K562 (cell line): Measurements from ENCODE around the gene EHBP1L1. TPM values are rescaled to one million over a fixed set of nuclear protein-coding genes. Genes with fewer than 3 reads are reported as not detected.

Source experiments
- BMI1 ChIP-seq: fragments of 150-350 bp; IDR thresholded peaks from 2 replicates; pipeline ENCODE4 v1.6.1; 2014; ENCODE audit warnings: low read length
- BRD4 ChIP-seq: fragments of 200-600 bp; sonication (generic); IDR thresholded peaks from 2 replicates; pipeline ENCODE4 v1.6.1; 2017; ENCODE audit warnings: inconsistent platforms
- CCAR2 ChIP-seq: fragments of 200-400 bp; formaldehyde crosslinking; IDR thresholded peaks from 2 replicates; pipeline ENCODE4 v1.6.1; 2017; ENCODE audit warnings: mild to moderate bottlenecking, low read depth, low read length
- E2F1 ChIP-seq: sonication (generic); formaldehyde crosslinking; IDR thresholded peaks from 2 replicates; pipeline ENCODE4 v1.8.1; 2023; ENCODE audit warnings: mild to moderate bottlenecking, missing genetic modification reagents, moderate library complexity
- HDAC8 ChIP-seq: fragments of 450-650 bp; IDR thresholded peaks from 2 replicates; pipeline ENCODE4 v1.6.1; 2016; ENCODE audit warnings: mild to moderate bottlenecking, missing genetic modification characterization, moderate library complexity, missing compliant biosample characterization
- LARP7 ChIP-seq: fragments of 450-650 bp; IDR thresholded peaks from 2 replicates; pipeline ENCODE4 v1.6.1; 2016
- NFYB ChIP-seq: IDR thresholded peaks from 2 replicates; pipeline ENCODE4 v1.6.1; 2011; ENCODE audit warnings: mild to moderate bottlenecking, moderate library complexity; ENCODE audit not compliant: insufficient read length; ENCODE audit errors: extremely low read depth
- RBFOX2 ChIP-seq: fragments of 200-400 bp; formaldehyde crosslinking; IDR thresholded peaks from 2 replicates; pipeline ENCODE4 v1.6.1; 2017; ENCODE audit warnings: low read depth, mild to moderate bottlenecking, low read length, moderate library complexity
- TAF15 ChIP-seq: fragments of 200-400 bp; formaldehyde crosslinking; IDR thresholded peaks from 2 replicates; pipeline ENCODE4 v1.6.1; 2017; ENCODE audit warnings: mild to moderate bottlenecking, low read depth, low read length, moderate library complexity
- TCF7 ChIP-seq: sonication (generic); IDR thresholded peaks from 2 replicates; pipeline ENCODE4 v1.6.1; 2016; ENCODE audit warnings: antibody characterized with exemption, borderline replicate concordance
- TEAD1 ChIP-seq, 2 experiments: fragments of 450-650 bp in 1 of 2; sonication (generic) in 1 of 2; formaldehyde crosslinking; IDR thresholded peaks; 2 replicates each; pipeline versions ENCODE4 v1.4.0 to v1.8.0; 2020 to 2022; ENCODE audit warnings: mild to moderate bottlenecking in 2 of 2, missing genetic modification reagents in 1 of 2
- ZBTB40 ChIP-seq, 2 experiments: fragments of 450-650 bp in 1 of 2; sonication (generic) in 1 of 2; formaldehyde crosslinking in 1 of 2; IDR thresholded peaks; 2 replicates each; pipeline versions ENCODE4 v1.7.1 to v1.9.0; 2016 to 2022; ENCODE audit warnings: inconsistent platforms in 1 of 2, mild to moderate bottlenecking in 1 of 2, missing genetic modification reagents in 1 of 2
- ZNF75A ChIP-seq: fragments of 450-650 bp; formaldehyde crosslinking; IDR thresholded peaks from 2 replicates; pipeline ENCODE4 v1.4.0; 2020; ENCODE audit warnings: mild to moderate bottlenecking
- polyA plus RNA-seq, 8 experiments: library from polyadenylated mRNA; depleted of rRNA in 4 of 8; stranded (reverse) in 5 of 8; unstranded in 3 of 8; fragments of >200 nt; fragmentation: Nextera tagmentation in 2 of 8; fragmentation: Illumina TruSeq in 1 of 8; extraction: Ambion mirVana in 2 of 8; extraction: Trizol in 1 of 8; gene quantifications; 2 replicates each; pipeline versions ENCODE4 v1.2.1 to v1.2.3, GENCODE V29; 2011 to 2014; ENCODE audit warnings: inconsistent platforms in 1 of 8, missing spikeins in 1 of 8
- total RNA-seq, 7 experiments: library from RNA; depleted of rRNA in 6 of 7; stranded (reverse); fragments of >200 nt in 6 of 7; fragmentation: Illumina TruSeq in 2 of 7; extraction: Trizol in 2 of 7; gene quantifications; 2 replicates each; pipeline versions ENCODE4 v1.2.1 to v1.2.3, GENCODE V29; 2011 to 2021; ENCODE audit warnings: low replicate concordance in 1 of 7
- TF ChIP-seq, protein P1 (sequence below), 3 experiments: fragments of 200-800 bp in 1 of 3; sonication (Bioruptor generic) in 1 of 3; sonication (generic) in 1 of 3; formaldehyde crosslinking in 1 of 3; IDR thresholded peaks; 2 replicates each; pipeline versions ENCODE4 v1.6.1 to v1.8.0; 2016 to 2022; ENCODE audit warnings: mild to moderate bottlenecking in 2 of 3, missing compliant biosample characterization in 2 of 3, missing genetic modification characterization in 2 of 3, missing genetic modification reagents in 1 of 3

EHBP1L1 gene
- total and polyA plus RNA-seq, 9 of the 15 experiments (the other 6 are each of a cell fraction or from before 2014, with no cell fraction given) = 0.03 to 87.1 (median 26.3) TPM

GRCh38 chr11:65546217-65546958 lies 29.5 kb upstream of the EHBP1L1 start (continued):
- TF ChIP-seq ZBTB40 (IDR thresholded peaks at IDR 0.05) = peak; percentile 50; the same call in 1 of the 2 replicates
- TF ChIP-seq ZBTB40 (CRISPR knock-in tag; IDR thresholded peaks at IDR 0.05) = no peak
- no peak for TF ChIP-seq HDAC8
- peak; percentile 75 for TF ChIP-seq RBFOX2
- 0 out of 4 replicates have a peak, but pooled peaks of 1 of the 2 experiments have one; percentile 33 for TF ChIP-seq TEAD1 (CRISPR knock-in tag; IDR thresholded peaks at IDR 0.05)
- no peak for TF ChIP-seq NFYB
- no peak for TF ChIP-seq BRD4
- TF ChIP-seq TAF15 = no peak
- no peak for TF ChIP-seq CCAR2
- no peak for TF ChIP-seq ZNF75A
- no peak for TF ChIP-seq LARP7
- no peak for TF ChIP-seq BMI1
- no peak for TF ChIP-seq TCF7
- TF ChIP-seq, protein P1, sequence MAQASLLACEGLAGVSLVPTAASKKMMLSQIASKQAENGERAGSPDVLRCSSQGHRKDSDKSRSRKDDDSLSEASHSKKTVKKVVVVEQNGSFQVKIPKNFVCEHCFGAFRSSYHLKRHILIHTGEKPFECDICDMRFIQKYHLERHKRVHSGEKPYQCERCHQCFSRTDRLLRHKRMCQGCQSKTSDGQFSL (CRISPR knock-in tag; IDR thresholded peaks at IDR 0.05) = no peak
- TF ChIP-seq, protein P1 (tag; IDR thresholded peaks at IDR 0.05) = no peak
- TF ChIP-seq E2F1 (CRISPR knock-in tag) = 0 out of 2 replicates have a peak, but pooled peaks have one; percentile 24
